Gastroesophageal sphincter (tissue), 4 donors: ENCODE measurements around the gene TUBAL3. TPM values are rescaled to one million over a fixed set of nuclear protein-coding genes. Genes with fewer than 3 reads are reported as not detected.

Source experiments
- ATAC-seq: fragments of 150-250 bp; one replicate; pipeline ENCODE4 v1.9.1; 2016; ENCODE audit warnings: mild to moderate bottlenecking, moderate library complexity
- H3K27ac ChIP-seq, 4 donors: fragments of 200-600 bp; sonication (generic) in 3 of 4; 1 replicate in 3 of 4; 2 replicates in 1 of 4; pipeline ENCODE4 v1.5.1; 2016 to 2019
- H3K27me3 ChIP-seq: fragments of 200-600 bp; sonication (generic); one replicate; pipeline ENCODE4 v1.5.1; 2019
- H3K36me3 ChIP-seq, 2 donors: fragments of 200-600 bp; sonication (generic); one replicate each; pipeline ENCODE4 v1.5.1; 2019; ENCODE audit warnings: control low read depth in 1 of 2
- H3K4me1 ChIP-seq, 3 donors: fragments of 200-600 bp; sonication (generic); 1 replicate in 2 of 3; 2 replicates in 1 of 3; pipeline ENCODE4 v1.5.1; 2016 to 2019; ENCODE audit warnings: control low read depth in 2 of 3
- H3K4me3 ChIP-seq, 2 donors: fragments of 200-600 bp; sonication (generic); one replicate each; pipeline ENCODE4 v1.5.1; 2019; ENCODE audit warnings: mild to moderate bottlenecking in 1 of 2, moderate library complexity in 1 of 2
- H3K9me3 ChIP-seq, 3 donors: fragments of 200-600 bp; sonication (generic); one replicate each; pipeline ENCODE4 v1.5.1; 2017 to 2019; ENCODE audit warnings: control low read depth in 2 of 3
- EP300 ChIP-seq: sonication (generic); formaldehyde crosslinking; IDR thresholded peaks from one replicate; pipeline ENCODE4 v1.6.1; 2017; ENCODE audit warnings: antibody characterized with exemption, mild to moderate bottlenecking
- POLR2A ChIP-seq, 2 donors: fragments of 450-650 bp; IDR thresholded peaks; one replicate each; pipeline ENCODE4 v1.6.1; 2017; ENCODE audit warnings: antibody characterized with exemption in 2 of 2, mild to moderate bottlenecking in 2 of 2, moderate library complexity in 1 of 2
- POLR2AphosphoS5 ChIP-seq: sonication (generic); formaldehyde crosslinking; IDR thresholded peaks from one replicate; pipeline ENCODE4 v1.6.1; 2017; ENCODE audit warnings: antibody characterized with exemption
- WGBS, 2 donors: methylation state at CpG; one replicate each; pipeline ENCODE4 v1.1.5; 2018; ENCODE audit warnings: low coverage in 1 of 2; 5-methylcytosine and 5-hydroxymethylcytosine counted together
- total RNA-seq, 4 donors: library from RNA; depleted of rRNA; stranded (reverse); fragments of >200 nt; gene quantifications; one replicate each; pipeline ENCODE4 v1.1.0, GENCODE V29; 2016
- TF ChIP-seq, protein P1 (sequence below), 4 experiments: fragments of 200-600 bp in 2 of 4; fragments of 450-650 bp in 2 of 4; sonication (generic) in 1 of 4; IDR thresholded peaks; one replicate each; pipeline ENCODE4 v1.5.1; 2017 to 2019; ENCODE audit warnings: antibody characterized with exemption in 4 of 4, mild to moderate bottlenecking in 2 of 4, moderate library complexity in 2 of 4

The TUBAL3 gene
- total RNA-seq, 4 donors from 2014 or later: 0.62 to 2.0 TPM; not detected in 2

DNA sequence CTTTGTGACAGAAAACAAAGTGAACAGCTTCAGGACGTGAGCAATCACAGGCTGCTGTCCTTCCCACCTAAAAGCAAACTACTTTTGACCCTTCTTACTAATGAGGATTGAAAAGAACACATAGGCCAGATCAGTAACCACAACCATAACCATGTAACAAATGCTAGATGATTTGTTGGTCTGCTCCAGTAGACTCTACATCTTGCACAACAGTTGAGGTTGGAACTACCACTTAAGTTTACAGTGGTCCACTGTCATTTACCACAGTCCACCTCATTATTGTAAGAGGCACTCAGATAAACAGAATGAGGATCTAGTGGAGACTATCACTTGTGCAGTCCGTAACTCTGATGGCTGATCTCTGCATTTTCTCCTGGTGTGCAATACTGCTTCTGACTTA is 35.6 kb upstream of the TUBAL3 start:
- no peak for ATAC-seq
- Histone ChIP-seq H3K27ac (no peak overlapping the region), H3K9me3 (no peaks in the 10 kb centered on the region), H3K36me3 (no peaks in the 10 kb centered on the region), H3K27me3 (no peaks in the 10 kb centered on the region), H3K4me3 (no peak overlapping the region), H3K4me1 (peaks cover 0 to 42% (median 0%) of the 10 kb centered on the region in 3 donors)
- WGBS, 2 donors: 93 to 100% methylated on average over 1 to 2 of the region's 2 CpGs
- no peak for TF ChIP-seq POLR2AphosphoS5
- no peak for TF ChIP-seq EP300
- TF ChIP-seq, protein P1, sequence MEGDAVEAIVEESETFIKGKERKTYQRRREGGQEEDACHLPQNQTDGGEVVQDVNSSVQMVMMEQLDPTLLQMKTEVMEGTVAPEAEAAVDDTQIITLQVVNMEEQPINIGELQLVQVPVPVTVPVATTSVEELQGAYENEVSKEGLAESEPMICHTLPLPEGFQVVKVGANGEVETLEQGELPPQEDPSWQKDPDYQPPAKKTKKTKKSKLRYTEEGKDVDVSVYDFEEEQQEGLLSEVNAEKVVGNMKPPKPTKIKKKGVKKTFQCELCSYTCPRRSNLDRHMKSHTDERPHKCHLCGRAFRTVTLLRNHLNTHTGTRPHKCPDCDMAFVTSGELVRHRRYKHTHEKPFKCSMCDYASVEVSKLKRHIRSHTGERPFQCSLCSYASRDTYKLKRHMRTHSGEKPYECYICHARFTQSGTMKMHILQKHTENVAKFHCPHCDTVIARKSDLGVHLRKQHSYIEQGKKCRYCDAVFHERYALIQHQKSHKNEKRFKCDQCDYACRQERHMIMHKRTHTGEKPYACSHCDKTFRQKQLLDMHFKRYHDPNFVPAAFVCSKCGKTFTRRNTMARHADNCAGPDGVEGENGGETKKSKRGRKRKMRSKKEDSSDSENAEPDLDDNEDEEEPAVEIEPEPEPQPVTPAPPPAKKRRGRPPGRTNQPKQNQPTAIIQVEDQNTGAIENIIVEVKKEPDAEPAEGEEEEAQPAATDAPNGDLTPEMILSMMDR (IDR thresholded peaks at IDR 0.05): no peak
- TF ChIP-seq POLR2A (IDR thresholded peaks at IDR 0.05): no peak

DNA sequence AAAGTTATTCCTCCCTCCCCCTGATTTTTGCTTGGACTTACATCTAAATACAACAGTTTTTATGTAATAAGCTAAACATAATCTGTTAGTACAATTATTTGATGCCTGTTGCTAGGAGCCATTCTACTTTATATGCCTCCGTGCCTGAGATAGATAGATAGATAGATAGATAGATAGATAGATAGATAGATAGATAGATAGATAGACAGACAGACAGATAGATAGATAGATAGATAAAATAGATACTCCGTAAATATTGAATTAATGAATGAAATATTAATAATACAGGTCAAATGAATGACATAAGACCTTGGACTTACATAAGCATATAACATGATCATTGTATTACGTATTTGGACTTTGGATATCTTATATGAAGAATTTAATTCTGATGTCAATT is 30.7 kb upstream of the TUBAL3 start:
- WGBS, 2 donors: 78 to 80% methylated on average over 2 to 3 of the region's 3 CpGs

DNA sequence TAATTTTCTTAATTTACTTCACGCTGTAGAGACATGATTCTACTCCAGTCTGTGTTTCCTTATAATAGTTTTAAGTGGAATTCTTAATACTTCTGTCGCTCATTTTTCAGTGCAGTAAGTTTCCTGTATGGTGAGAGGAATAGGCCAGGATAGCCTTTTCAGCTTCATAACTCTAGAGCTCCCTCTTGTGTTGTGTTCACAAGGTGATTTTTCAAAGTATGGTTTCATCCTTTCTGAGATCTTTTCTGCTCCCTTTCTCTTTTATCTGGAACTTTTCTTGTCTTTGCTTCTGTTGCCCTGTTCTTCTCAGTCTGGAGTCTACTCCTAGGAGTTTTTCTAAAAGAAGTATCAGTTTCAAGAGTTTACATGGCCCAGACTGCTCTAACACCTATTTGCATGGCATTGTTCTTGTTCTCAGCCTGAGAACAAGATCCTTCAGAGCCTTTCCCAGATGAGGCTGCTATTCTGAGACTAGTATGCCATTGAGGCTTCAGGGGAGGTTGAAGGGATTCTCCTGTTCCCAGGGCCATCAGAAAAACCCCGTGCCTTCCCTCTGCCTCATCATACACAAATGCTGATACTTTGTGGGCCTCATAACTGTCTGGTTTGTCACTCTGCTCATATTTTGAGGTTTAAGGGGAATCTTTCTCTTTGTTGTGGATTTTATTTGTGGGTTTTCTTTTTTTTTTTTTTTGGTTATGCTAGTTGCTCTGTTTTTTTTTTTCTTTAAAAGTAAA is 29.6 kb upstream of the TUBAL3 start:
- Histone ChIP-seq H3K4me3 (no peak overlapping the region), H3K4me1 (peaks cover 0 to 36% (median 0%) of the 10 kb centered on the region in 3 donors), H3K9me3 (no peaks in the 10 kb centered on the region), H3K36me3 (peaks cover 0 to 11% of the 10 kb centered on the region in 2 donors), H3K27me3 (no peaks in the 10 kb centered on the region), H3K27ac (peak overlapping the region in 3 of 4 donors; percentile 34 to 52 (median 52))
- WGBS, 2 donors: 39 to 42% methylated on average over 2 to 3 of the region's 3 CpGs
- peak; percentile 62 for ATAC-seq
- TF ChIP-seq, protein P1 (IDR thresholded peaks at IDR 0.05): peak; percentile 50 to 72 (median 62)
- no peak for TF ChIP-seq POLR2A (IDR thresholded peaks at IDR 0.05)

More for the DNA sequence above, 30.7 kb upstream of the TUBAL3 start:
- Histone ChIP-seq H3K27ac (peak overlapping the region in 1 of 4 donors; percentile 52), H3K27me3 (no peaks in the 10 kb centered on the region), H3K36me3 (peaks cover 0 to 11% of the 10 kb centered on the region in 2 donors), H3K9me3 (no peaks in the 10 kb centered on the region), H3K4me3 (no peak overlapping the region), H3K4me1 (peaks cover 0 to 34% (median 0%) of the 10 kb centered on the region in 3 donors)
- TF ChIP-seq, protein P1 (IDR thresholded peaks at IDR 0.05): no peak
- TF ChIP-seq POLR2A (IDR thresholded peaks at IDR 0.05) (no peak), POLR2AphosphoS5 (no peak), EP300 (no peak)
- no peak for ATAC-seq

DNA sequence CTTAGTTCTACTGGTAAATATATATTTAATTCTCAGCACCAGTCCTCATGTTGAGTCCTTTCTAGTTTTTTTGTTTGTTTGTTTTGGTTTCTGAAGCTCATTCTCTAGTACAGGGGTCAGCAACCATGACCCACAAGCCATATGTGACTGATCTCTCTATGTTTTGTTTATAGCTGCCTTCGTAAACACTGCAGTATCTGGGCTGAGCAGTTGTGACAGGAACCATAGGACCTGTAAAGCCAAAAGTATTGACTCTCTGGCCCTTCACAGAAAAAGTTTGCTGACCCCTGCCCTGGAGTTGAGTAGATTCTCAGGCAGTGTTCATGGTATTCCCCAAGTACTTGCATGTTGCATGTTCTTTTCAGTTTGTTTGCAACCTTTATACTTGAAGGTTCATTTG is 28.6 kb upstream of the TUBAL3 start:
- no peak for ATAC-seq
- Histone ChIP-seq H3K27ac (no peak overlapping the region), H3K36me3 (peaks cover 0 to 11% of the 10 kb centered on the region in 2 donors)

More for the DNA sequence above, 28.6 kb upstream of the TUBAL3 start:
- Histone ChIP-seq H3K27me3 (no peaks in the 10 kb centered on the region), H3K4me3 (no peak overlapping the region), H3K4me1 (peaks cover 0 to 46% (median 0%) of the 10 kb centered on the region in 3 donors), H3K9me3 (no peaks in the 10 kb centered on the region)
- TF ChIP-seq POLR2A (IDR thresholded peaks at IDR 0.05): no peak
- TF ChIP-seq, protein P1 (IDR thresholded peaks at IDR 0.05): no peak
- WGBS, 2 donors: 78 to 100% methylated on average over 1 of the region's 1 CpG
